Right atrium auricular region (tissue), 2 donors: Measurements from ENCODE around the gene PHF23. TPM values are rescaled to one million over a fixed set of nuclear protein-coding genes. Genes with fewer than 3 reads are reported as not detected.

ENCODE experiments used
- DNase-seq: peaks from one replicate; pipeline ENCODE4 v3.0.0-alpha.2; 2019; ENCODE audit warnings: low spot score
- H3K27ac ChIP-seq, 2 donors: fragments of 200-600 bp; sonication (generic); 1 replicate in 1 of 2; 2 replicates in 1 of 2; pipeline ENCODE4 v1.5.1; 2016 to 2019
- H3K27me3 ChIP-seq, 2 donors: fragments of 200-600 bp; sonication (generic); one replicate each; pipeline versions ENCODE4 v1.5.1 to v1.6.0; 2017 to 2019
- H3K36me3 ChIP-seq: fragments of 200-600 bp; sonication (generic); one replicate; pipeline ENCODE4 v1.5.1; 2016
- H3K4me1 ChIP-seq, 2 donors: fragments of 200-600 bp; sonication (generic); one replicate each; pipeline versions ENCODE4 v1.5.1 to v1.6.0; 2017 to 2019
- H3K4me3 ChIP-seq, 2 donors: fragments of 200-600 bp; sonication (generic); 1 replicate in 1 of 2; 2 replicates in 1 of 2; pipeline ENCODE4 v1.5.1; 2017 to 2019; ENCODE audit warnings: mild to moderate bottlenecking in 1 of 2, moderate library complexity in 1 of 2
- H3K9me3 ChIP-seq, 2 donors: fragments of 200-600 bp; sonication (generic); one replicate each; pipeline ENCODE4 v1.5.1; 2019
- total RNA-seq, 2 donors: library from RNA; depleted of rRNA; stranded (reverse); fragments of >200 nt; gene quantifications; one replicate each; pipeline ENCODE4 v1.1.0, GENCODE V29; 2016
- TF ChIP-seq, protein P1 (sequence below), 2 donors: fragments of 200-600 bp; sonication (generic); IDR thresholded peaks; one replicate each; pipeline ENCODE4 v1.5.1; 2019; ENCODE audit warnings: antibody characterized with exemption in 2 of 2

Gene PHF23
- total RNA-seq, 2 donors from 2014 or later, result 10.0 to 22.4 TPM

DNA sequence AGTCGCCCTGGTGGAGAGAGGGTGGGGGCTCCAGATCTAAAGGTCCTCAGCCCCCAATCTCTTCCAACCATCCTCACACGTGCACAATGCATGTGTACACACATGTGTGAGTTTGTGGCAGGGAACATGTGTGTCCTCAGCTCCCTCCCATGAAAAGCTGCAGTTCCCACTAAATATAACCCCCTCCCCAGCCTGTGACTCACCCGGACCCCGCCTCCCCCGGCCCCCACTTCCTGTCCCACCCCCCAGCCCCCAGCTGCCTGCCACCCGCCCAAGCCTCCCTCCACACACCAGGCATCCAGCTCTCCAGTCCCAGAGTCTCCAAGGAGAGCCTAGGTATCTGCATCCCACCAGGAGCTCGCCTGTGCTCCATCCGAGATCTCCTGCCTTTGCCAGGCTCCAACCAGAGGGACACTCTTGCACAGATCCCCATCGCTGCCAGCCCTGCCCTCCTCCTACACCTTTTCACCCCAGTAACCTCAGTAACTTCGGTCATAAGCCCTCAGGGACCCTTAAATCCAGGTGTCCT lies 23.5 kb downstream of the PHF23 start:
- no peak for DNase-seq
- Histone ChIP-seq H3K9me3 (no peaks in the 10 kb centered on the region), H3K4me1 (peaks cover 0 to 69% of the 10 kb centered on the region in 2 donors), H3K27me3 (no peaks in the 10 kb centered on the region), H3K4me3 (peak overlapping the region in 1 of 2 donors; percentile 60), H3K27ac (peak overlapping the region; percentile 78 to 97), H3K36me3 (no peaks in the 10 kb centered on the region)
- TF ChIP-seq, protein P1, sequence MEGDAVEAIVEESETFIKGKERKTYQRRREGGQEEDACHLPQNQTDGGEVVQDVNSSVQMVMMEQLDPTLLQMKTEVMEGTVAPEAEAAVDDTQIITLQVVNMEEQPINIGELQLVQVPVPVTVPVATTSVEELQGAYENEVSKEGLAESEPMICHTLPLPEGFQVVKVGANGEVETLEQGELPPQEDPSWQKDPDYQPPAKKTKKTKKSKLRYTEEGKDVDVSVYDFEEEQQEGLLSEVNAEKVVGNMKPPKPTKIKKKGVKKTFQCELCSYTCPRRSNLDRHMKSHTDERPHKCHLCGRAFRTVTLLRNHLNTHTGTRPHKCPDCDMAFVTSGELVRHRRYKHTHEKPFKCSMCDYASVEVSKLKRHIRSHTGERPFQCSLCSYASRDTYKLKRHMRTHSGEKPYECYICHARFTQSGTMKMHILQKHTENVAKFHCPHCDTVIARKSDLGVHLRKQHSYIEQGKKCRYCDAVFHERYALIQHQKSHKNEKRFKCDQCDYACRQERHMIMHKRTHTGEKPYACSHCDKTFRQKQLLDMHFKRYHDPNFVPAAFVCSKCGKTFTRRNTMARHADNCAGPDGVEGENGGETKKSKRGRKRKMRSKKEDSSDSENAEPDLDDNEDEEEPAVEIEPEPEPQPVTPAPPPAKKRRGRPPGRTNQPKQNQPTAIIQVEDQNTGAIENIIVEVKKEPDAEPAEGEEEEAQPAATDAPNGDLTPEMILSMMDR (IDR thresholded peaks at IDR 0.05), result no peak

DNA sequence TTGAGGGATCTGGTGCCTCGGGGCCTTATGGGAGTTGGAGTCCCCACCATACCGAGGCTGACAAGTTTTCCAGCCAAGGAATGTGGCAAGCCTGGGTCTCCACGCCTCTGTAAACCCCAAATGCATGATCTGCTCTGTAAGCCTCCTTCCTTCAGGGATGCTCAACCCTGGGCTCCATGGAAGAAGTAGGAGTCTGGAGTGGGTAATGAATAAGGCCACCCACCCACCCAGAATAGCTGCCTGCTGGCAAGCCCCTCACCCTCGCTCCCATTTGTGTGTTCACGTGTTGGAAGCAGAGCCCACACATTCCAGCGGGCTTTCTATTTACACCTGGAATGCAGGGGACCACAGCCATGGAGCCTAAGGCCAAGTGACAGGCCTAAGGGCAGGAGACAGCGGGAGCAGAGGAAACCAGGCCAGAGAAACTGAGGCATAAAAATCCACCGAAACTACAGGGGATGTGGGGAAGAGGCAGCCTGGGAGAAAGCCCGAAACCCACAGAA lies 24.1 kb downstream of the PHF23 start:
- TF ChIP-seq, protein P1 (IDR thresholded peaks at IDR 0.05), result peak in 1 of 2 donors; percentile 6
- peaks cover 0 to 64% of the 10 kb centered on the region in 2 donors for H3K4me1 ChIP-seq
- H3K27ac ChIP-seq, result peak overlapping the region; percentile 78 to 97
- no peaks in the 10 kb centered on the region for H3K36me3 ChIP-seq
- peak overlapping the region; percentile 49 to 61 for H3K4me3 ChIP-seq
- no peak for DNase-seq
- no peaks in the 10 kb centered on the region for H3K9me3 ChIP-seq
- H3K27me3 ChIP-seq, result no peaks in the 10 kb centered on the region

DNA sequence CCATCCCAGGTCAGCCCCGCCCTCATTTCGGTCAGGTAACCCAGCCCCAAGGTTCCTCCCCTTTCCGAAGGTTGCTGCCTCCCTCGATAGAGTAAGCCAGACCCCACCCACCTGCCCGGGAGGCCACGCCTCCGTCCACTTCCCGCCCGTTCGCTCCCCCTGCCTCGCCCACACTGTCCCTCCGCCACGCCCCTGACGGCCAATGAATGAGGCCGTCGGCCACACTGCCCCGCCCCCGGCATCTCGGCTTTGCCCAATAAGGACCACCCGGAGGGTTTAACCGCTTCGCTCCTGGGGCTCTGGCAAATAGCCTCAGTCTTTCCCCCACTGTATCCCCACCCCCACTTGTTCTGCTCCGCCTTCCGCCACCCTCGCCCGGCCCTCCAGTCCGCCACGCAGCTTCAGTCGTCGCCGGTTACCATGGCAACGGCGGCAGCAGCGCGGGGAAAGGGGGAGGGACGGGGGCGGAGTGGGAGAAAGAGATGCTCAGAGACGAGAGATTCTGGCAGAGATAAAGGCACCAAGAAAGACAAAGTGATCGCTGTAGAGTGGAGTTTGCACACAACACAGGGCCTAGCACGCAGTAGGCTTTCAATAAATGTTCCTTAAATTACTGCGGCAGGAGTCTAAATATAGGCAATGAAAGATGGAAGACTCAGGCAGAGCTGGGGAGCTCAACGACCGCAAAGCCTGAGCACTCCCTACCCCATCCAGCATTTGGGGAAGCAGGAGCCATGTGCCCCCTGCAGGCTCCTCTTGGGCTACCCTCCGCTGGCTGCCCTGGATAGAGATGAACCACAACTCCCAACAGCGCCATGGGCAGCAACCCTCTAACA lies 24.7 kb downstream of the PHF23 start:
- H3K27ac ChIP-seq, result peak overlapping the region; percentile 78 to 97
- peak overlapping the region; percentile 49 to 61 for H3K4me3 ChIP-seq
- TF ChIP-seq, protein P1 (IDR thresholded peaks at IDR 0.05), result peak; percentile 21 to 50
- no peaks in the 10 kb centered on the region for H3K9me3 ChIP-seq
- H3K36me3 ChIP-seq, result no peaks in the 10 kb centered on the region
- DNase-seq, result peak; percentile 98
- H3K4me1 ChIP-seq, result peaks cover 0 to 63% of the 10 kb centered on the region in 2 donors
- H3K27me3 ChIP-seq, result no peaks in the 10 kb centered on the region

DNA sequence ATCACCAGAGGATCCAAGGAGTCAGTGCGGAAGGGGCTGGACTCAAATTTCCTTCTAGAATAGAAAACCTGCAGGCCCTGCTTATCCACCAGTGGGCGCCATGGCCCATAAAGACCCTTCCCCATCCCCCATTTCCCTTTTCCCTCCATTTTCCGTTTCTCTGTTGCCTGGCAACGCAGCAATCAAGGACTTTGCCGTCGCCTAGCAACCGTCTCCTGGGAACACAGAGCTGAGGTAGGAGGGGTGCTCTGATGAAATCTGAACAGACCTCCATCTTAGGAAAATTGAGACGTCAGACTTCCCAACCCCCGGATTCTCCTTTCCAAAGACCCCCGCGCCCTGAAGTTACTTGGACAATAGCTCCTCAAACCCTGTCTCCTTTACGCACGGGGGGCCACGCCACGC lies 25.4 kb downstream of the PHF23 start:
- Histone ChIP-seq H3K4me1 (peaks cover 0 to 57% of the 10 kb centered on the region in 2 donors), H3K9me3 (no peaks in the 10 kb centered on the region), H3K36me3 (no peaks in the 10 kb centered on the region), H3K27me3 (no peaks in the 10 kb centered on the region), H3K27ac (peak overlapping the region in 1 of 2 donors; percentile 78), H3K4me3 (peak overlapping the region; percentile 49 to 61)
- peak; percentile 77 for DNase-seq
- TF ChIP-seq, protein P1 (IDR thresholded peaks at IDR 0.05), result peak in 1 of 2 donors; percentile 26

DNA sequence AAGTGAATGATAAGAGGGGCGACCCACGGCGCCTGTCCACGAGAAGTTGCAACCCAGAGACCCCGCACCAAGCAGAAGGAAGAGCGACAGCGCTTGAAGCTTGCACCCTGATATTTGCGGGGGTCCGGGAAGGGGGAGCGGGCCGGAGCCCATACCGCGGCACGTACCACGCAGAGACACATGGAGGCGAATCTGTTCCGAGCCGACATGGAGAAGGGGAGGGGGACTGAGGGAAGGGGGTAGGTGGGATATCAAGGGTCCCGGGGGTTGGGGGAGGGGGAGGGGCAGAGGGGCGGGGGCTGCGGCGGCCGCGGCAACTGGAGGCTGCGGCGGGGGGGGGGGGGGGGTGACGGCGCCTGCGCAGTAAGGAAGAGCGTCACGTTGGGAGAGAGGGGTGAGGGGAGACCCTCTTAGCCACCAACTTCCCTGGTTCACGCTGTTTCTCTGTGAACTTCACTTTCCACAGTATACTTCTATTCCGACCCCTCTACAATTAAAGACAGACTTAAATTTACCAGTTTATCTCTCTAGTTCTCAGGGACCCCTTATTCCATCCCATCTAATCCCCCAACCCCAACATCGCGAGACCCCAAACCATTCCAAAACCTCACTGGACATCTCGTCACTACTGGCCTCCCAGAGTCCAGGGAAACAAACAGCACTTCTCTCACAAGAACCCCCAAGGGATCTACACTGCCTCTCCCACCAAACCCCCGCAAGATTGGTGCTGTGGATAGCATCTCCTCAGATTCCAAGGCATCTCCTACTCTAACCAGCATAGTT lies 27.6 kb downstream of the PHF23 start:
- no peaks in the 10 kb centered on the region for H3K27me3 ChIP-seq
- DNase-seq, result no peak
- no peaks in the 10 kb centered on the region for H3K9me3 ChIP-seq
- H3K4me3 ChIP-seq, result peak overlapping the region in 1 of 2 donors; percentile 26
- peaks cover 0 to 43% of the 10 kb centered on the region in 2 donors for H3K4me1 ChIP-seq
- no peak overlapping the region for H3K27ac ChIP-seq
- H3K36me3 ChIP-seq, result no peaks in the 10 kb centered on the region
- TF ChIP-seq, protein P1 (IDR thresholded peaks at IDR 0.05), result no peak
